GM23338 (cell line): ENCODE measurements around the gene ANKRD63. TPM values are rescaled to one million over a fixed set of nuclear protein-coding genes. Genes with fewer than 3 reads are reported as not detected.

Experiments used
- ATAC-seq: fragments of 200-7000 bp; cut with Tn5 transposase; 3 replicates; pipeline ENCODE4 v1.9.1; 2020
- DNase-seq: peaks from one replicate; pipeline ENCODE4 v3.0.0-alpha.2; 2015; ENCODE audit warnings: low spot score
- H2AFZ ChIP-seq: fragments of 200-600 bp; sonication (generic); 2 replicates; pipeline ENCODE4 v1.8.0; 2016; ENCODE audit warnings: antibody characterized with exemption, mild to moderate bottlenecking, moderate library complexity
- H3F3A ChIP-seq: fragments of 200-600 bp; sonication (generic); replicated peaks from 2 replicates; pipeline ENCODE4 v1.8.0; 2017; ENCODE audit warnings: antibody characterized with exemption, mixed run types, low read depth
- H3K27ac ChIP-seq: fragments of 200-600 bp; sonication (generic); 2 replicates; pipeline ENCODE4 v1.6.1; 2016; ENCODE audit warnings: low read depth
- H3K27me3 ChIP-seq: fragments of 200-600 bp; sonication (generic); 2 replicates; pipeline ENCODE4 v1.8.0; 2016; ENCODE audit warnings: mild to moderate bottlenecking, mixed run types, moderate library complexity; ENCODE audit not compliant: insufficient read depth
- H3K36me3 ChIP-seq: fragments of 200-600 bp; sonication (generic); 2 replicates; pipeline ENCODE4 v1.8.0; 2016; ENCODE audit warnings: mild to moderate bottlenecking; ENCODE audit not compliant: insufficient read depth
- H3K4me1 ChIP-seq: fragments of 200-600 bp; sonication (generic); 2 replicates; pipeline ENCODE4 v1.8.0; 2016; ENCODE audit warnings: mild to moderate bottlenecking, moderate library complexity; ENCODE audit not compliant: insufficient read depth
- H3K4me2 ChIP-seq: fragments of 200-600 bp; sonication (generic); 2 replicates; pipeline ENCODE4 v1.7.1; 2017; ENCODE audit warnings: mixed run types
- H3K4me3 ChIP-seq: fragments of 200-600 bp; sonication (generic); 2 replicates; pipeline ENCODE4 v1.6.1; 2016; ENCODE audit warnings: mixed run types
- H3K79me2 ChIP-seq: fragments of 200-600 bp; sonication (generic); replicated peaks from 2 replicates; pipeline ENCODE4 v1.8.0; 2017; ENCODE audit warnings: mild to moderate bottlenecking; ENCODE audit not compliant: insufficient read depth
- H3K9me2 ChIP-seq: fragments of 200-600 bp; sonication (generic); 2 replicates; pipeline ENCODE4 v1.8.0; 2017; ENCODE audit not compliant: insufficient read depth
- H4K20me1 ChIP-seq: fragments of 200-600 bp; sonication (generic); replicated peaks from 2 replicates; pipeline ENCODE4 v1.8.0; 2017; ENCODE audit warnings: mild to moderate bottlenecking; ENCODE audit not compliant: insufficient read depth
- H3K27ac Mint-ChIP-seq: 2 replicates; pipeline ENCODE4 v1.8.0; 2020; ENCODE audit warnings: inconsistent platforms, mild to moderate bottlenecking, moderate library complexity, mixed read lengths
- H3K27me3 Mint-ChIP-seq: 3 replicates; pipeline ENCODE4 v1.8.0; 2022; ENCODE audit warnings: low read depth, mild to moderate bottlenecking, moderate library complexity, mixed read lengths, inconsistent platforms; ENCODE audit not compliant: insufficient read depth, poor library complexity
- H3K36me3 Mint-ChIP-seq: 3 replicates; pipeline ENCODE4 v1.8.0; 2021; ENCODE audit warnings: low read depth, mild to moderate bottlenecking, inconsistent platforms, moderate library complexity, mixed read lengths
- H3K4me1 Mint-ChIP-seq: 3 replicates; pipeline ENCODE4 v1.8.0; 2020; ENCODE audit warnings: mild to moderate bottlenecking, inconsistent platforms, mixed read lengths
- H3K4me3 Mint-ChIP-seq: 3 replicates; pipeline ENCODE4 v1.8.0; 2021; ENCODE audit warnings: moderate library complexity, mild to moderate bottlenecking, inconsistent platforms, mixed read lengths
- H3K9me3 Mint-ChIP-seq: 3 replicates; pipeline ENCODE4 v1.8.0; 2020; ENCODE audit warnings: moderate library complexity, mild to moderate bottlenecking, inconsistent platforms, mixed read lengths
- CREB1 ChIP-seq: fragments of 250-450 bp; sonication (Bioruptor Pico); IDR thresholded peaks from 2 replicates; pipeline ENCODE4 v1.5.0; 2020; ENCODE audit warnings: low read depth, mild to moderate bottlenecking, moderate library complexity
- EZH2 ChIP-seq: fragments of 200-600 bp; sonication (generic); IDR thresholded peaks from one replicate; pipeline ENCODE4 v1.8.0; 2017; ENCODE audit warnings: antibody characterized with exemption, mild to moderate bottlenecking, low read depth; ENCODE audit not compliant: unreplicated experiment
- EZH2phosphoT487 ChIP-seq: fragments of 200-600 bp; sonication (generic); IDR thresholded peaks from one replicate; pipeline ENCODE4 v1.8.1; 2018; ENCODE audit warnings: antibody characterized with exemption; ENCODE audit not compliant: unreplicated experiment
- JUNB ChIP-seq: IDR thresholded peaks from one replicate; pipeline ENCODE4 v1.6.1; 2016; ENCODE audit warnings: antibody characterized with exemption; ENCODE audit not compliant: unreplicated experiment
- NANOG ChIP-seq: IDR thresholded peaks from 2 replicates; pipeline ENCODE4 v1.6.1; 2016; ENCODE audit warnings: antibody characterized with exemption, borderline replicate concordance
- POLR2AphosphoS5 ChIP-seq: IDR thresholded peaks from 2 replicates; pipeline ENCODE4 v1.6.1; 2016; ENCODE audit warnings: antibody characterized with exemption, low read depth
- STAT1 ChIP-seq: IDR thresholded peaks from one replicate; pipeline ENCODE4 v1.6.1; 2016; ENCODE audit warnings: antibody characterized with exemption; ENCODE audit not compliant: unreplicated experiment
- ZNF114 ChIP-seq: fragments of 250-450 bp; sonication (Bioruptor Pico); IDR thresholded peaks from 2 replicates; pipeline ENCODE4 v1.5.0; 2020; ENCODE audit warnings: mild to moderate bottlenecking, moderate library complexity
- ZNF331 ChIP-seq: fragments of 250-450 bp; sonication (Bioruptor Pico); IDR thresholded peaks from 2 replicates; pipeline ENCODE4 v1.5.0; 2020; ENCODE audit warnings: low read depth, mild to moderate bottlenecking, moderate library complexity
- polyA plus RNA-seq: library from polyadenylated mRNA; unstranded; fragments of >200 nt; fragmentation: Nextera tagmentation; extraction: Ambion mirVana; gene quantifications from 2 replicates; pipeline ENCODE4 v1.2.1, GENCODE V29; 2016
- total RNA-seq: library from RNA; depleted of rRNA; stranded (reverse); fragments of >200 nt; shearing (Covaris generic); gene quantifications from 2 replicates; pipeline ENCODE4 v1.2.3, GENCODE V29; 2014
- TF ChIP-seq, protein P1 (sequence below), 2 experiments: fragments of 200-600 bp in 1 of 2; sonication (generic) in 1 of 2; conservative IDR thresholded peaks; 2 replicates each; pipeline versions ENCODE4 v1.5.1 to v1.6.1; 2016 to 2017; ENCODE audit warnings: antibody characterized with exemption in 2 of 2, low read depth in 2 of 2, mild to moderate bottlenecking in 2 of 2, moderate library complexity in 1 of 2
- TF ChIP-seq, protein P2 (sequence below): IDR thresholded peaks from 2 replicates; pipeline ENCODE4 v1.6.1; 2016; ENCODE audit warnings: antibody characterized with exemption
- TF ChIP-seq, protein P3 (sequence below): IDR thresholded peaks from one replicate; pipeline ENCODE4 v1.6.1; 2018; ENCODE audit warnings: antibody characterized with exemption; ENCODE audit not compliant: unreplicated experiment
- TF ChIP-seq, protein P4 (sequence below): fragments of 250-450 bp; sonication (Bioruptor Pico); IDR thresholded peaks from 2 replicates; pipeline ENCODE4 v1.5.0; 2020; ENCODE audit warnings: mild to moderate bottlenecking, moderate library complexity

Gene ANKRD63
- total and polyA plus RNA-seq, 2 experiments from 2014 or later: 0.59 TPM; not detected in 1

DNA sequence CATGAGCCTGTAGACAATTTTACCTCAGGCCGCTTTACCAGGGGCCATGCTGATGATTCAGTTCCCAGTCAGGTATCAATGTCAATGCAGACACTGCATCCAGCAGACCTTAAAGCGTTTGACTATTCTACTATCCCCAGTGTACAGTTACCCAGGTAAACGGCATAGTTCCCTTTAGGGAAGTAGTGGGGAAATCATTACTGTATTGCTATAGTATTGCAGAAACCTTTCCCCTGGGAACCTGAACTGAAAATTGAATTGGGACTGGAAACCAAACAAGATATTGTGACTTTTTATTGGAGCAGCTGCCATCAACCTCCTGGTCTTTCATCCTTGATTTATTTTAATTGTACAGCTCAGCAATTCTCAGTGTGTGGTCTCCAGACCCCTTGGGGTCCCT lies 34.1 kb upstream of the ANKRD63 start:
- Mint-ChIP-seq H3K27me3 (peaks cover 12% of the 10 kb centered on the region), H3K9me3 (no peaks in the 10 kb centered on the region; the same call in 2 of the 3 replicates), H3K4me1 (peaks cover 12% of the 10 kb centered on the region), H3K4me3 (no peak overlapping the region), H3K36me3 (no peaks in the 10 kb centered on the region), H3K27ac (no peak overlapping the region)
- DNase-seq: no peak
- no peak overlapping the region for H3K4me3 ChIP-seq
- H3K36me3 ChIP-seq: no peaks in the 10 kb centered on the region
- no peak overlapping the region for H2AFZ ChIP-seq
- TF ChIP-seq CREB1 (CRISPR knock-in tag): no peak
- no peak for TF ChIP-seq ZNF114 (CRISPR knock-in tag)
- TF ChIP-seq, protein P1, sequence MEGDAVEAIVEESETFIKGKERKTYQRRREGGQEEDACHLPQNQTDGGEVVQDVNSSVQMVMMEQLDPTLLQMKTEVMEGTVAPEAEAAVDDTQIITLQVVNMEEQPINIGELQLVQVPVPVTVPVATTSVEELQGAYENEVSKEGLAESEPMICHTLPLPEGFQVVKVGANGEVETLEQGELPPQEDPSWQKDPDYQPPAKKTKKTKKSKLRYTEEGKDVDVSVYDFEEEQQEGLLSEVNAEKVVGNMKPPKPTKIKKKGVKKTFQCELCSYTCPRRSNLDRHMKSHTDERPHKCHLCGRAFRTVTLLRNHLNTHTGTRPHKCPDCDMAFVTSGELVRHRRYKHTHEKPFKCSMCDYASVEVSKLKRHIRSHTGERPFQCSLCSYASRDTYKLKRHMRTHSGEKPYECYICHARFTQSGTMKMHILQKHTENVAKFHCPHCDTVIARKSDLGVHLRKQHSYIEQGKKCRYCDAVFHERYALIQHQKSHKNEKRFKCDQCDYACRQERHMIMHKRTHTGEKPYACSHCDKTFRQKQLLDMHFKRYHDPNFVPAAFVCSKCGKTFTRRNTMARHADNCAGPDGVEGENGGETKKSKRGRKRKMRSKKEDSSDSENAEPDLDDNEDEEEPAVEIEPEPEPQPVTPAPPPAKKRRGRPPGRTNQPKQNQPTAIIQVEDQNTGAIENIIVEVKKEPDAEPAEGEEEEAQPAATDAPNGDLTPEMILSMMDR (conservative IDR thresholded peaks at IDR 0.05; ENCODE audit: low read depth in 2 of 2): no peak
- TF ChIP-seq, protein P2, sequence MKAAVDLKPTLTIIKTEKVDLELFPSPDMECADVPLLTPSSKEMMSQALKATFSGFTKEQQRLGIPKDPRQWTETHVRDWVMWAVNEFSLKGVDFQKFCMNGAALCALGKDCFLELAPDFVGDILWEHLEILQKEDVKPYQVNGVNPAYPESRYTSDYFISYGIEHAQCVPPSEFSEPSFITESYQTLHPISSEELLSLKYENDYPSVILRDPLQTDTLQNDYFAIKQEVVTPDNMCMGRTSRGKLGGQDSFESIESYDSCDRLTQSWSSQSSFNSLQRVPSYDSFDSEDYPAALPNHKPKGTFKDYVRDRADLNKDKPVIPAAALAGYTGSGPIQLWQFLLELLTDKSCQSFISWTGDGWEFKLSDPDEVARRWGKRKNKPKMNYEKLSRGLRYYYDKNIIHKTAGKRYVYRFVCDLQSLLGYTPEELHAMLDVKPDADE: no peak
- TF ChIP-seq, protein P3, sequence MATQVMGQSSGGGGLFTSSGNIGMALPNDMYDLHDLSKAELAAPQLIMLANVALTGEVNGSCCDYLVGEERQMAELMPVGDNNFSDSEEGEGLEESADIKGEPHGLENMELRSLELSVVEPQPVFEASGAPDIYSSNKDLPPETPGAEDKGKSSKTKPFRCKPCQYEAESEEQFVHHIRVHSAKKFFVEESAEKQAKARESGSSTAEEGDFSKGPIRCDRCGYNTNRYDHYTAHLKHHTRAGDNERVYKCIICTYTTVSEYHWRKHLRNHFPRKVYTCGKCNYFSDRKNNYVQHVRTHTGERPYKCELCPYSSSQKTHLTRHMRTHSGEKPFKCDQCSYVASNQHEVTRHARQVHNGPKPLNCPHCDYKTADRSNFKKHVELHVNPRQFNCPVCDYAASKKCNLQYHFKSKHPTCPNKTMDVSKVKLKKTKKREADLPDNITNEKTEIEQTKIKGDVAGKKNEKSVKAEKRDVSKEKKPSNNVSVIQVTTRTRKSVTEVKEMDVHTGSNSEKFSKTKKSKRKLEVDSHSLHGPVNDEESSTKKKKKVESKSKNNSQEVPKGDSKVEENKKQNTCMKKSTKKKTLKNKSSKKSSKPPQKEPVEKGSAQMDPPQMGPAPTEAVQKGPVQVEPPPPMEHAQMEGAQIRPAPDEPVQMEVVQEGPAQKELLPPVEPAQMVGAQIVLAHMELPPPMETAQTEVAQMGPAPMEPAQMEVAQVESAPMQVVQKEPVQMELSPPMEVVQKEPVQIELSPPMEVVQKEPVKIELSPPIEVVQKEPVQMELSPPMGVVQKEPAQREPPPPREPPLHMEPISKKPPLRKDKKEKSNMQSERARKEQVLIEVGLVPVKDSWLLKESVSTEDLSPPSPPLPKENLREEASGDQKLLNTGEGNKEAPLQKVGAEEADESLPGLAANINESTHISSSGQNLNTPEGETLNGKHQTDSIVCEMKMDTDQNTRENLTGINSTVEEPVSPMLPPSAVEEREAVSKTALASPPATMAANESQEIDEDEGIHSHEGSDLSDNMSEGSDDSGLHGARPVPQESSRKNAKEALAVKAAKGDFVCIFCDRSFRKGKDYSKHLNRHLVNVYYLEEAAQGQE: no peak
- TF ChIP-seq JUNB: no peak
- TF ChIP-seq, protein P4, sequence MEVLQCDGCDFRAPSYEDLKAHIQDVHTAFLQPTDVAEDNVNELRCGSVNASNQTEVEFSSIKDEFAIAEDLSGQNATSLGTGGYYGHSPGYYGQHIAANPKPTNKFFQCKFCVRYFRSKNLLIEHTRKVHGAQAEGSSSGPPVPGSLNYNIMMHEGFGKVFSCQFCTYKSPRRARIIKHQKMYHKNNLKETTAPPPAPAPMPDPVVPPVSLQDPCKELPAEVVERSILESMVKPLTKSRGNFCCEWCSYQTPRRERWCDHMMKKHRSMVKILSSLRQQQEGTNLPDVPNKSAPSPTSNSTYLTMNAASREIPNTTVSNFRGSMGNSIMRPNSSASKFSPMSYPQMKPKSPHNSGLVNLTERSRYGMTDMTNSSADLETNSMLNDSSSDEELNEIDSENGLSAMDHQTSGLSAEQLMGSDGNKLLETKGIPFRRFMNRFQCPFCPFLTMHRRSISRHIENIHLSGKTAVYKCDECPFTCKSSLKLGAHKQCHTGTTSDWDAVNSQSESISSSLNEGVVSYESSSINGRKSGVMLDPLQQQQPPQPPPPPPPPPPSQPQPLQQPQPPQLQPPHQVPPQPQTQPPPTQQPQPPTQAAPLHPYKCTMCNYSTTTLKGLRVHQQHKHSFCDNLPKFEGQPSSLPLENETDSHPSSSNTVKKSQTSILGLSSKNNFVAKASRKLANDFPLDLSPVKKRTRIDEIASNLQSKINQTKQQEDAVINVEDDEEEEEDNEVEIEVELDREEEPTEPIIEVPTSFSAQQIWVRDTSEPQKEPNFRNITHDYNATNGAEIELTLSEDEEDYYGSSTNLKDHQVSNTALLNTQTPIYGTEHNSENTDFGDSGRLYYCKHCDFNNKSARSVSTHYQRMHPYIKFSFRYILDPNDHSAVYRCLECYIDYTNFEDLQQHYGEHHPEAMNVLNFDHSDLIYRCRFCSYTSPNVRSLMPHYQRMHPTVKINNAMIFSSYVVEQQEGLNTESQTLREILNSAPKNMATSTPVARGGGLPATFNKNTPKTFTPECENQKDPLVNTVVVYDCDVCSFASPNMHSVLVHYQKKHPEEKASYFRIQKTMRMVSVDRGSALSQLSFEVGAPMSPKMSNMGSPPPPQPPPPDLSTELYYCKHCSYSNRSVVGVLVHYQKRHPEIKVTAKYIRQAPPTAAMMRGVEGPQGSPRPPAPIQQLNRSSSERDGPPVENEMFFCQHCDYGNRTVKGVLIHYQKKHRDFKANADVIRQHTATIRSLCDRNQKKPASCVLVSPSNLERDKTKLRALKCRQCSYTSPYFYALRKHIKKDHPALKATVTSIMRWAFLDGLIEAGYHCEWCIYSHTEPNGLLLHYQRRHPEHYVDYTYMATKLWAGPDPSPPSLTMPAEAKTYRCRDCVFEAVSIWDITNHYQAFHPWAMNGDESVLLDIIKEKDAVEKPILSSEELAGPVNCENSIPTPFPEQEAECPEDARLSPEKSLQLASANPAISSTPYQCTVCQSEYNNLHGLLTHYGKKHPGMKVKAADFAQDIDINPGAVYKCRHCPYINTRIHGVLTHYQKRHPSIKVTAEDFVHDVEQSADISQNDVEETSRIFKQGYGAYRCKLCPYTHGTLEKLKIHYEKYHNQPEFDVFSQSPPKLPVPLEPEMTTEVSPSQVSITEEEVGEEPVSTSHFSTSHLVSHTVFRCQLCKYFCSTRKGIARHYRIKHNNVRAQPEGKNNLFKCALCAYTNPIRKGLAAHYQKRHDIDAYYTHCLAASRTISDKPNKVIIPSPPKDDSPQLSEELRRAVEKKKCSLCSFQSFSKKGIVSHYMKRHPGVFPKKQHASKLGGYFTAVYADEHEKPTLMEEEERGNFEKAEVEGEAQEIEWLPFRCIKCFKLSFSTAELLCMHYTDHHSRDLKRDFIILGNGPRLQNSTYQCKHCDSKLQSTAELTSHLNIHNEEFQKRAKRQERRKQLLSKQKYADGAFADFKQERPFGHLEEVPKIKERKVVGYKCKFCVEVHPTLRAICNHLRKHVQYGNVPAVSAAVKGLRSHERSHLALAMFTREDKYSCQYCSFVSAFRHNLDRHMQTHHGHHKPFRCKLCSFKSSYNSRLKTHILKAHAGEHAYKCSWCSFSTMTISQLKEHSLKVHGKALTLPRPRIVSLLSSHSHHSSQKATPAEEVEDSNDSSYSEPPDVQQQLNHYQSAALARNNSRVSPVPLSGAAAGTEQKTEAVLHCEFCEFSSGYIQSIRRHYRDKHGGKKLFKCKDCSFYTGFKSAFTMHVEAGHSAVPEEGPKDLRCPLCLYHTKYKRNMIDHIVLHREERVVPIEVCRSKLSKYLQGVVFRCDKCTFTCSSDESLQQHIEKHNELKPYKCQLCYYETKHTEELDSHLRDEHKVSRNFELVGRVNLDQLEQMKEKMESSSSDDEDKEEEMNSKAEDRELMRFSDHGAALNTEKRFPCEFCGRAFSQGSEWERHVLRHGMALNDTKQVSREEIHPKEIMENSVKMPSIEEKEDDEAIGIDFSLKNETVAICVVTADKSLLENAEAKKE (CRISPR knock-in tag): no peak
- TF ChIP-seq NANOG: no peak
- no peak for TF ChIP-seq EZH2phosphoT487
- no peak for TF ChIP-seq POLR2AphosphoS5
- TF ChIP-seq STAT1: no peak
- no peak for TF ChIP-seq EZH2
- no peak for TF ChIP-seq ZNF331 (CRISPR knock-in tag)
- ATAC-seq: no peak
- no peak overlapping the region for H3K27ac ChIP-seq
- H3K4me2 ChIP-seq: no peak overlapping the region
- H3F3A ChIP-seq: no peaks in the 10 kb centered on the region
- H3K4me1 ChIP-seq: peaks cover 6% of the 10 kb centered on the region
- 0 out of 2 replicates have a peak, but pooled peaks cover 8% of the 10 kb centered on the region for H3K9me2 ChIP-seq
- no peaks in the 10 kb centered on the region for H3K79me2 ChIP-seq
- no peaks in the 10 kb centered on the region for H4K20me1 ChIP-seq
- peaks cover 8% of the 10 kb centered on the region for H3K27me3 ChIP-seq
